Retinal pigment epithelial cell (primary cell): Measurements from ENCODE around the gene MEF2C.

Experiments used
- DNase-seq: peaks from one replicate; pipeline ENCODE4 v3.0.0-alpha.2; 2010; ENCODE audit warnings: low read depth
- H3K4me3 ChIP-seq: 2 replicates; pipeline ENCODE4 v1.5.1; 2011; ENCODE audit warnings: mild to moderate bottlenecking, low read length, control low read depth, moderate library complexity
- TF ChIP-seq, protein P1 (sequence below): conservative IDR thresholded peaks from 2 replicates; pipeline ENCODE4 v1.5.1; 2011; ENCODE audit warnings: low read depth, low read length, control low read depth, inconsistent platforms

Gene MEF2C

DNA sequence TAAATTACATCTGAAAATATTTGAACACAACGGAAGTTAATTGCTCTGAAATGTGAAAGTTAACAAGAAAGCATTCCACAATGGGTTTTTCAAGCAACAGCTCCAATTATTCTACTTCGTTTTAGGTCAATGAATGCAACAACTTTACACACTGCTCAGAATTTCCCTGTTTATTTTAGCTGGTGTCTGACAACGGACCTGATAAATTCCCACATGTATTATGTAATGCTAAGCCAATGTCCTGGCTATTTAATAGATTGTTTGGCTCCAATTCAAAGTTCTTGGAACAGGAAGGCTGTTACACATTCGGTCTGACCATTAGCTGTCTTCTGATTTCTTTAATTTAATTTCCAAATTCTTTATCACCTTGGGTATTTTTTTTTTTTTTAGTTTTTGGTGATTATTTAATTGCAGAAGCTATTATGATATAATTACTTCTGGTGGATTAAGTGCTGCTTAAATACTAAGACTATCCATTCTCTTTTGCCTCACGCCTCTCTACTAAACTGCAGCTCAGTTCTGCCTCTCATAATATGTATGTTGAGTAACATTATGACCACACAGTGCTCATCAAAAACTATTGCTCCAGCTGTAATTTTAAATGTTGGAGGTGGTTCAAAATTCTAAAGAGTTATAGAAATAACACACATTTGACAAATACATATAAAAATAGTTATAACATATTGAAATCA, 57.9 kb downstream of the MEF2C start:
- H3K4me3 ChIP-seq, result no peak overlapping the region
- DNase-seq, result peak; percentile 59
- TF ChIP-seq, protein P1, sequence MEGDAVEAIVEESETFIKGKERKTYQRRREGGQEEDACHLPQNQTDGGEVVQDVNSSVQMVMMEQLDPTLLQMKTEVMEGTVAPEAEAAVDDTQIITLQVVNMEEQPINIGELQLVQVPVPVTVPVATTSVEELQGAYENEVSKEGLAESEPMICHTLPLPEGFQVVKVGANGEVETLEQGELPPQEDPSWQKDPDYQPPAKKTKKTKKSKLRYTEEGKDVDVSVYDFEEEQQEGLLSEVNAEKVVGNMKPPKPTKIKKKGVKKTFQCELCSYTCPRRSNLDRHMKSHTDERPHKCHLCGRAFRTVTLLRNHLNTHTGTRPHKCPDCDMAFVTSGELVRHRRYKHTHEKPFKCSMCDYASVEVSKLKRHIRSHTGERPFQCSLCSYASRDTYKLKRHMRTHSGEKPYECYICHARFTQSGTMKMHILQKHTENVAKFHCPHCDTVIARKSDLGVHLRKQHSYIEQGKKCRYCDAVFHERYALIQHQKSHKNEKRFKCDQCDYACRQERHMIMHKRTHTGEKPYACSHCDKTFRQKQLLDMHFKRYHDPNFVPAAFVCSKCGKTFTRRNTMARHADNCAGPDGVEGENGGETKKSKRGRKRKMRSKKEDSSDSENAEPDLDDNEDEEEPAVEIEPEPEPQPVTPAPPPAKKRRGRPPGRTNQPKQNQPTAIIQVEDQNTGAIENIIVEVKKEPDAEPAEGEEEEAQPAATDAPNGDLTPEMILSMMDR, result no peak

DNA sequence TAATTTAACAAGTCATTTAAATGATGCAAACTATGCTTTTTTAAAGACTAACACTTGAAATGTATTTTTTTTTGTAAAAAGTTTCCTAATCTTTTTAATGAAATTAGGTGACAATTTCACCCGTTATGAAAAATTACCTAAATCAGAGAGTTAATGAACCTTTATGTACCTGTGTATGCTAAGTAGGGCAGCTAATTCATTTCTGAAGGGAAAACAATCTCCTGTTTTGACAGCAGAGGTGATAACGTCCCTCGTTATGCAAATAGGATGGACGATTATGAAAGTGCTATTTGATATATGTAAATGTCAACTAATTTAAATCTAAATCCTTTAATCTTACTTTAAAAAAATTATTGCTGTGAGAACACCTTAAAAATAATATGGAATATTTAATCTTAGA, 58.8 kb downstream of the MEF2C start:
- TF ChIP-seq, protein P1, result no peak
- no peak overlapping the region for H3K4me3 ChIP-seq
- no peak for DNase-seq

DNA sequence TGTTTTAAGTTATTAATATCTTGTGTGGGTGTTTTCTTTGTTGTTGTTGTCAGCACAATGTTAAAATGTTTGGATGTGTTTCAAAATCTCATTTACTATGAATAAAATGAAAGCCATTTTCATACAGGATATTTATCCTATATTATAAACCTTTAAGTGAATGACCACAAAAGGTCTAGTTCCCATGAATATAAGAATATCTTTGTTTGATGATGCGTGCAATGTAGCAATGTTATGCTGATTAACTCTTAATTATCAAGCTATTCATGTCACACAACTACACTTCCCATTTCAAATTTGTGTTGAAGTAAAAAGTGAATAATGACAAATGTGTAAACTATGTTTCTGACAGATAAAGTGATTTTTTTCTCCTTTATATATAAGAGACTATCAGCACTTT, 59.8 kb downstream of the MEF2C start:
- DNase-seq, result no peak
- TF ChIP-seq, protein P1, result no peak
- H3K4me3 ChIP-seq, result no peak overlapping the region

DNA sequence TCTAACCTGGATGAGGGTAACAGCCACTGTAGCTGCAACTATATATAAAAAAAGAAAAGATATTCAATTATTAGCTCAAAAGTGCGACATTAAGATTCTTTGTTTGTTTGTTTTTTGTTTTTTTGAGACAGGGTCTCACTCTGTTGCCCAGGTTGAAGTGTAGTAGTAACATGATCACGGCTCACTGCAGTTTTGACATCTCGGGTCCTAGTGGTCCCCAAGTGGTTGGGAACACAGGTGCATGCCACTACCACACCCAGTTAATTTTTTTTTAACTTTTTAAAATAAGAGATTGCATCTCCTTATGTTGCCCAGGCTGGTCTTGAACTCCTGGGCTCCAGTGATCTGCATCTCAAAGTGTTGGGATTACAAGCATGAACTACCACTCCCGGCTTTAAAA, 61.8 kb downstream of the MEF2C start:
- TF ChIP-seq, protein P1, result no peak
- no peak for DNase-seq
- H3K4me3 ChIP-seq, result no peak overlapping the region

DNA sequence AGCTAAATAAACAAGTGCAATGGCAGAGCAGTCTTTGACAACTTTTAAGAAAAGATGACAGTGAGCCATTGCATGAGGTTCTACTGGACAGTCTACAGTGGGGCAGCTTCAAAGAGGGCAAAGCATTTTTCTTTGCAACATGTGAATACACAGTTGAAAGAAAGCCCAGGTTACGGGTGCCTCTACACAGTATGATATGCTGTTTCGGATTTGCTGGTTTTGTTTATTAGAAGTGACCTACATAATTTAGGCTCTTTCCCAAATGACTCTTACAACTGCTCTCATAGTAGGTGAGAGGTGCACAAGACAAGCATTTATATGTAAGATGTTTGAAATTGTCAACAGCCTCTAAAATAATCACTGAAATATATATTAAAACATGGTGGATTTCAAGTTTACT, 62.4 kb downstream of the MEF2C start:
- no peak for DNase-seq
- no peak overlapping the region for H3K4me3 ChIP-seq
- TF ChIP-seq, protein P1, result no peak

DNA sequence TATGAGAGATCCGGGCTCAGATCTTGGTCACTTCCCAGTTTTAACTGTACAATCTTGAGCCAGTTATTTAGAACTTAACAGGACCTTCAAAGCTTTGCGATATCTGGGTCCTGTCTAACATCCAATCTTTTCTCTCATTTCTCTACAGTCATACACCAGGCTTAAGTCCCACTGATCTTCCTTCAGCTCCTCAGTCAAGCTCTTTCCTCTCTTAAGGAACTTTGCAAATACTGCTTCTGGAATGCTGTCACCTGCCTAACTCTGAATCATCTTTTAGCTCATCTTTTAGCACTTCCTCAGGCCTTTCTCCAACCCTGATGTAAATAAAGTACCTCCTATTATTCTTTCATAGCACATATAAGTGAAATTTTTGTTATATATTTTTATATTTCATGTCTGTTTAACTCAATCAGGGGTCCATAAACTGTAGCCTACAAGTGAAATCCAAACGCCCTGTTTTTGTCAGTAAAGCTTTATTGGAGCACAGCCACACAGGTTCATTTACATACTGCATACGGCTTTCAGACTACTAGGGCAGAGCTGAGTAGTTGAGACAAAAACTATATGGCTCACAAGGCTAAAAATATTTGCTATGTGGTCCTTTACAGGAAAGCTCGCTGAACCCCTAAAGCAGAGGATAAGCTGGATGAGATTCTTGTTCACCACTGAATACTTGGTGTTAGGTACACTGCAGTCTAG, 63.5 kb downstream of the MEF2C start:
- no peak for DNase-seq
- TF ChIP-seq, protein P1, result no peak
- no peak overlapping the region for H3K4me3 ChIP-seq

DNA sequence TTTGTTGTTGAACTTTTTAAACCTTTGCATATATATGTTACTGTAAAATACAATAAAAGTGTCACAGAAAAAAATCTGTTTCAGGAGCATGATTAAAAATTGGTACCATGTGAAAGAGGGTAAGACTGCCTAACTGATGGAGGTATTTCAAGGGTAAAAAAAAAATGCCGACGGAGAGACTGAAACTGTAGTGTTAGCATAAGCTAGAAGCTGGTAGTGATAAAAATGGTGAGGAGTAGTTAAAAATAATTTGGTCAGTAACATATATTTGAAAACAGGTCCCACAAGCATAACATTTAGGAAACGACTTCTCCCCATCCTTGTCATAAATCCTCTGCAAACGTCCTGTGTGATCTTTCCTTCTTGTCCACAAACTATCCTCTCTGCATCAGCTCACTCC, 64.7 kb downstream of the MEF2C start:
- DNase-seq, result no peak
- TF ChIP-seq, protein P1, result no peak
- H3K4me3 ChIP-seq, result no peak overlapping the region
